CD14-positive monocyte (primary cell): ENCODE data around the gene NUDT8. TPM values are rescaled to one million over a fixed set of nuclear protein-coding genes. Genes with fewer than 3 reads are reported as not detected.

Source experiments
- DNase-seq, 3 donors: peaks; one replicate each; pipeline ENCODE4 v3.0.0-alpha.2; 2011 to 2022
- H2AFZ ChIP-seq: 2 replicates; pipeline ENCODE4 v1.6.0; 2012; ENCODE audit warnings: mild to moderate bottlenecking, low read depth, low read length, inconsistent platforms; ENCODE audit not compliant: insufficient read depth, poor library complexity, severe bottlenecking
- H3K27ac ChIP-seq, 2 donors: 1 replicate in 1 of 2; 2 replicates in 1 of 2; pipeline ENCODE4 v1.5.1; 2012 to 2013; ENCODE audit warnings: low read length in 2 of 2, control low read depth in 1 of 2, inconsistent platforms in 1 of 2, low read depth in 1 of 2, mild to moderate bottlenecking in 1 of 2
- H3K27me3 ChIP-seq, 2 donors: one replicate each; pipeline versions ENCODE4 v1.6.0 to v1.6.1; 2011 to 2013; ENCODE audit warnings: low read length in 2 of 2; ENCODE audit not compliant: control insufficient read depth in 2 of 2, insufficient read depth in 2 of 2
- H3K36me3 ChIP-seq, 2 donors: replicated peaks in 1 of 2; 1 replicate in 1 of 2; 2 replicates in 1 of 2; pipeline versions ENCODE4 v1.5.1 to v1.6.1; 2012 to 2013; ENCODE audit warnings: low read length in 2 of 2, control low read depth in 1 of 2, inconsistent platforms in 1 of 2, mild to moderate bottlenecking in 1 of 2; ENCODE audit not compliant: insufficient read depth in 2 of 2, control insufficient read depth in 1 of 2
- H3K4me1 ChIP-seq, 2 donors: 1 replicate in 1 of 2; 2 replicates in 1 of 2; pipeline versions ENCODE4 v1.5.1 to v1.6.1; 2012 to 2013; ENCODE audit warnings: low read length in 2 of 2, control low read depth in 1 of 2, inconsistent platforms in 1 of 2, mild to moderate bottlenecking in 1 of 2, moderate library complexity in 1 of 2; ENCODE audit not compliant: insufficient read depth in 2 of 2, control insufficient read depth in 1 of 2
- H3K4me2 ChIP-seq: replicated peaks from 2 replicates; pipeline ENCODE3; 2012; ENCODE audit warnings: low read length, moderate library complexity, mild to moderate bottlenecking; ENCODE audit not compliant: poor library complexity, severe bottlenecking; ENCODE audit errors: extremely low read depth
- H3K4me3 ChIP-seq, 3 experiments: fragments of 200-600 bp in 1 of 3; sonication (generic) in 1 of 3; replicated peaks in 1 of 3; 1 replicate in 2 of 3; 2 replicates in 1 of 3; pipeline ENCODE4 v1.5.1; 2011 to 2013; ENCODE audit warnings: low read length in 3 of 3, mild to moderate bottlenecking in 3 of 3, control low read depth in 2 of 3, low read depth in 2 of 3, inconsistent platforms in 1 of 3, moderate library complexity in 1 of 3
- H3K79me2 ChIP-seq: 2 replicates; pipeline ENCODE4 v1.6.0; 2012; ENCODE audit warnings: mild to moderate bottlenecking, control low read depth, inconsistent platforms, low read length, moderate library complexity; ENCODE audit not compliant: insufficient read depth
- H3K9ac ChIP-seq: 2 replicates; pipeline ENCODE4 v1.6.0; 2017; ENCODE audit warnings: low read length, mild to moderate bottlenecking; ENCODE audit not compliant: insufficient read depth, poor library complexity, severe bottlenecking
- H3K9me3 ChIP-seq, 2 donors: replicated peaks in 1 of 2; 1 replicate in 1 of 2; 2 replicates in 1 of 2; pipeline versions ENCODE4 v1.5.1 to v1.6.1; 2012 to 2013; ENCODE audit warnings: low read length in 2 of 2, control low read depth in 1 of 2; ENCODE audit not compliant: control insufficient read depth in 1 of 2, insufficient read depth in 1 of 2
- H4K20me1 ChIP-seq: 2 replicates; pipeline ENCODE4 v1.6.0; 2012; ENCODE audit warnings: mild to moderate bottlenecking, low read length, control low read depth, moderate library complexity; ENCODE audit not compliant: insufficient read depth
- H3K27ac Mint-ChIP-seq, 7 donors: one replicate each; pipeline ENCODE4 v1.8.0; 2020; ENCODE audit warnings: mild to moderate bottlenecking in 7 of 7, mixed read lengths in 7 of 7, moderate library complexity in 6 of 7, inconsistent platforms in 2 of 7
- H3K27me3 Mint-ChIP-seq, 3 donors: one replicate each; pipeline ENCODE4 v1.8.0; 2021 to 2022; ENCODE audit warnings: low read depth in 3 of 3, mild to moderate bottlenecking in 3 of 3, mixed read lengths in 3 of 3, moderate library complexity in 3 of 3, inconsistent platforms in 1 of 3
- H3K36me3 Mint-ChIP-seq, 2 donors: one replicate each; pipeline ENCODE4 v1.8.0; 2020; ENCODE audit warnings: mixed read lengths in 2 of 2, inconsistent platforms in 1 of 2, mild to moderate bottlenecking in 1 of 2
- H3K4me1 Mint-ChIP-seq: one replicate; pipeline ENCODE4 v1.8.0; 2020; ENCODE audit warnings: mild to moderate bottlenecking, mixed read lengths
- H3K4me3 Mint-ChIP-seq, 2 donors: one replicate each; pipeline ENCODE4 v1.8.0; 2020; ENCODE audit warnings: mild to moderate bottlenecking in 2 of 2, mixed read lengths in 2 of 2, moderate library complexity in 1 of 2
- H3K9me3 Mint-ChIP-seq, 7 donors: one replicate each; pipeline ENCODE4 v1.8.0; 2020 to 2022; ENCODE audit warnings: mixed read lengths in 7 of 7, mild to moderate bottlenecking in 6 of 7, moderate library complexity in 6 of 7, inconsistent platforms in 2 of 7
- WGBS: methylation state at CpG from one replicate; pipeline ENCODE4 v1.1.5; 2013; ENCODE audit warnings: missing lambda C conversion rate; ENCODE audit not compliant: insufficient coverage; 5-methylcytosine and 5-hydroxymethylcytosine counted together
- intact Hi-C, 2 donors: fragments of 100-400 bp; cut with micrococcal nuclease; formaldehyde crosslinking; loops; one replicate each; pipeline versions ENCODE4 v1.15.0 to v1.15.1; 2023
- polyA plus RNA-seq, 3 donors: library from polyadenylated mRNA; depleted of rRNA in 1 of 3; unstranded in 2 of 3; stranded (reverse) in 1 of 3; fragments of 300-500 nt in 2 of 3; fragments of >200 nt in 1 of 3; fragmentation: Illumina TruSeq in 2 of 3; gene quantifications; 1 replicate in 2 of 3; 2 replicates in 1 of 3; pipeline ENCODE4 v1.2.3, GENCODE V29; 2012 to 2021
- TF ChIP-seq, protein P1 (sequence below): fragments of 200-600 bp; IDR thresholded peaks from one replicate; pipeline ENCODE4 v1.8.0; 2022; ENCODE audit warnings: antibody characterized with exemption, mild to moderate bottlenecking

The NUDT8 gene
- polyA plus RNA-seq, 3 donors, result 0.92 to 1.4 (median 1.3) TPM

DNA sequence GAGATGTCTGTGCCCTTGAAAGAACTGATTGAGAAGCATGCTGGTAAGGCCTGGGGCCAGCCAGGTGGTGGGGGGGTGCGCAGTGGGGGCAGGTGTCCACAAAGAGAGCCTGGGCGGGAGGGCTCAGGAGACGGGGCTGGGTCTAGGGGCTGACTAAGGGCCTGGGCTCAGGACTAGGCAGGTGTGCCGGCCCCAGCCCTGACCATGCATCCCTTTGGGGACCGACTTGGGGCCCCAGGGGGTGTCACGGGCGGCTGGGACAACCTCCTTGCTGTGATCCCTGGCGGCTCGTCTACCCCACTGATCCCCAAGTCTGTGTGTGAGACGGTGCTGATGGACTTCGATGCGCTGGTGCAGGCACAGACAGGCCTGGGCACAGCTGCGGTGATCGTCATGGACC, 18.6 kb downstream of the NUDT8 start:
- no peaks in the 10 kb centered on the region for H3K9me3 ChIP-seq
- no peak overlapping the region for H3K27ac ChIP-seq
- H2AFZ ChIP-seq, result no peak overlapping the region
- Mint-ChIP-seq H3K27ac (no peak overlapping the region), H3K27me3 (peaks cover 7 to 10% (median 8%) of the 10 kb centered on the region in 3 donors), H3K36me3 (peaks cover 41 to 43% of the 10 kb centered on the region in 2 donors), H3K4me1 (peaks cover 29% of the 10 kb centered on the region), H3K4me3 (no peak overlapping the region), H3K9me3 (no peaks in the 10 kb centered on the region)
- peaks cover 32 to 40% of the 10 kb centered on the region in 2 donors for H3K4me1 ChIP-seq
- H3K4me2 ChIP-seq, result no peak overlapping the region
- H4K20me1 ChIP-seq, result no peaks in the 10 kb centered on the region
- H3K36me3 ChIP-seq, result peaks cover 41 to 44% of the 10 kb centered on the region in 2 donors
- TF ChIP-seq, protein P1, sequence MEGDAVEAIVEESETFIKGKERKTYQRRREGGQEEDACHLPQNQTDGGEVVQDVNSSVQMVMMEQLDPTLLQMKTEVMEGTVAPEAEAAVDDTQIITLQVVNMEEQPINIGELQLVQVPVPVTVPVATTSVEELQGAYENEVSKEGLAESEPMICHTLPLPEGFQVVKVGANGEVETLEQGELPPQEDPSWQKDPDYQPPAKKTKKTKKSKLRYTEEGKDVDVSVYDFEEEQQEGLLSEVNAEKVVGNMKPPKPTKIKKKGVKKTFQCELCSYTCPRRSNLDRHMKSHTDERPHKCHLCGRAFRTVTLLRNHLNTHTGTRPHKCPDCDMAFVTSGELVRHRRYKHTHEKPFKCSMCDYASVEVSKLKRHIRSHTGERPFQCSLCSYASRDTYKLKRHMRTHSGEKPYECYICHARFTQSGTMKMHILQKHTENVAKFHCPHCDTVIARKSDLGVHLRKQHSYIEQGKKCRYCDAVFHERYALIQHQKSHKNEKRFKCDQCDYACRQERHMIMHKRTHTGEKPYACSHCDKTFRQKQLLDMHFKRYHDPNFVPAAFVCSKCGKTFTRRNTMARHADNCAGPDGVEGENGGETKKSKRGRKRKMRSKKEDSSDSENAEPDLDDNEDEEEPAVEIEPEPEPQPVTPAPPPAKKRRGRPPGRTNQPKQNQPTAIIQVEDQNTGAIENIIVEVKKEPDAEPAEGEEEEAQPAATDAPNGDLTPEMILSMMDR, result no peak
- no peak for DNase-seq
- WGBS, result 93% methylated on average over 9 of the region's 14 CpGs
- no peak overlapping the region for H3K9ac ChIP-seq
- peaks cover 13% of the 10 kb centered on the region for H3K79me2 ChIP-seq
- no peak overlapping the region for H3K4me3 ChIP-seq
- H3K27me3 ChIP-seq, result peaks cover 0 to 8% of the 10 kb centered on the region in 2 donors
- intact Hi-C loops, result no loop called here

DNA sequence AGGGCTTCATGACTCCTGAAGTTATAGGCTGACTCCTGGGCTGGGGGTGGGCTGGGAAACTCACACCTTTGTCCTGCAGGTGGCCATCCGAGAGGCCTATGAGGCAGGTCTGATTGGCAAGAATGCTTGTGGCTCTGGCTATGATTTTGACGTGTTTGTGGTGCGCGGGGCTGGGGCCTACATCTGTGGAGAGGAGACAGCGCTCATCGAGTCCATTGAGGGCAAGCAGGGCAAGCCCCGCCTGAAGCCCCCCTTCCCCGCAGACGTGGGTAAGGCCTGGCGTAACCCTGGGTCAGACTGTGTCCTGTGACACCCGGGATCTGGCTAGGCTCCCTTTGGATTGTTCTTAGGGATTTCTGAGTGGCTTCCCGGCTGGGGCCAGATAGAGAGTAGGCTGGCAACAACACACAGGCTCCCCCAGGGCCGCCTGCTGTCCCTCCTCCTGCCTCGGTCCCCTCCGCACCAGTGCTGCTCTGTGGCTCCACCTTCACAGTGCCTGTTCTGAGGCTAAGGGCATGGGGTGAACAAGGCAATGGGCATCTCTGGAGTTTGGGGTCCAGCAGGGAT, 19.4 kb downstream of the NUDT8 start:
- H3K27ac Mint-ChIP-seq, result peak overlapping the region in 1 of 7 donors; percentile 35
- TF ChIP-seq, protein P1, result no peak
- H3K4me1 Mint-ChIP-seq, result peaks cover 30% of the 10 kb centered on the region
- peaks cover 41 to 44% of the 10 kb centered on the region in 2 donors for H3K36me3 ChIP-seq
- no peaks in the 10 kb centered on the region for H4K20me1 ChIP-seq
- no peak overlapping the region for H2AFZ ChIP-seq
- no peak for DNase-seq
- H3K9me3 ChIP-seq, result no peaks in the 10 kb centered on the region
- no peaks in the 10 kb centered on the region for H3K9me3 Mint-ChIP-seq
- H3K79me2 ChIP-seq, result peaks cover 13% of the 10 kb centered on the region
- no peak overlapping the region for H3K4me3 Mint-ChIP-seq
- no peak overlapping the region for H3K4me2 ChIP-seq
- H3K27me3 ChIP-seq, result peaks cover 0 to 1% of the 10 kb centered on the region in 2 donors
- H3K4me3 ChIP-seq, result no peak overlapping the region
- H3K27ac ChIP-seq, result no peak overlapping the region
- H3K9ac ChIP-seq, result no peak overlapping the region
- peaks cover 2 to 4% (median 3%) of the 10 kb centered on the region in 3 donors for H3K27me3 Mint-ChIP-seq
- WGBS, result 96% methylated on average over 14 of the region's 15 CpGs
- H3K4me1 ChIP-seq, result peaks cover 31 to 37% of the 10 kb centered on the region in 2 donors
- intact Hi-C loops, result no loop called here
- peaks cover 41 to 43% of the 10 kb centered on the region in 2 donors for H3K36me3 Mint-ChIP-seq
